ENCODE results near the gene PPP2CA. TPM values are rescaled to one million over a fixed set of nuclear protein-coding genes. Genes with fewer than 3 reads are reported as not detected.
A peak's percentile ranks its signal among the peaks of the same experiment; 100 is the strongest.

Gene PPP2CA
- total and polyA plus RNA-seq, 11 donors: 59.7 to 219 (median 171) TPM

GRCh38 chr5:134151723-134152122 lies 74.2 kb downstream of the PPP2CA start:
- Histone ChIP-seq H3K27ac (no peak overlapping the region), H3K4me1 (peaks cover 0 to 37% (median 26%) of the 10 kb centered on the region in 12 donors), H3K27me3 (no peaks in the 10 kb centered on the region), H3K4me3 (no peak overlapping the region), H3K9me3 (no peaks in the 10 kb centered on the region), H3K36me3 (peaks cover 0 to 100% (median 97%) of the 10 kb centered on the region in 9 donors)
- DNase-seq: no peak
- ATAC-seq: no peak
- no peak for TF ChIP-seq POLR2A (IDR thresholded peaks at IDR 0.05)
- TF ChIP-seq, protein P1, sequence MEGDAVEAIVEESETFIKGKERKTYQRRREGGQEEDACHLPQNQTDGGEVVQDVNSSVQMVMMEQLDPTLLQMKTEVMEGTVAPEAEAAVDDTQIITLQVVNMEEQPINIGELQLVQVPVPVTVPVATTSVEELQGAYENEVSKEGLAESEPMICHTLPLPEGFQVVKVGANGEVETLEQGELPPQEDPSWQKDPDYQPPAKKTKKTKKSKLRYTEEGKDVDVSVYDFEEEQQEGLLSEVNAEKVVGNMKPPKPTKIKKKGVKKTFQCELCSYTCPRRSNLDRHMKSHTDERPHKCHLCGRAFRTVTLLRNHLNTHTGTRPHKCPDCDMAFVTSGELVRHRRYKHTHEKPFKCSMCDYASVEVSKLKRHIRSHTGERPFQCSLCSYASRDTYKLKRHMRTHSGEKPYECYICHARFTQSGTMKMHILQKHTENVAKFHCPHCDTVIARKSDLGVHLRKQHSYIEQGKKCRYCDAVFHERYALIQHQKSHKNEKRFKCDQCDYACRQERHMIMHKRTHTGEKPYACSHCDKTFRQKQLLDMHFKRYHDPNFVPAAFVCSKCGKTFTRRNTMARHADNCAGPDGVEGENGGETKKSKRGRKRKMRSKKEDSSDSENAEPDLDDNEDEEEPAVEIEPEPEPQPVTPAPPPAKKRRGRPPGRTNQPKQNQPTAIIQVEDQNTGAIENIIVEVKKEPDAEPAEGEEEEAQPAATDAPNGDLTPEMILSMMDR (IDR thresholded peaks at IDR 0.05): no peak
- intact Hi-C loops (cut with DNase I): no loop called here
- WGBS, 4 donors: 91 to 97% (median 92%) methylated on average over 3 of the region's 3 CpGs

DNA sequence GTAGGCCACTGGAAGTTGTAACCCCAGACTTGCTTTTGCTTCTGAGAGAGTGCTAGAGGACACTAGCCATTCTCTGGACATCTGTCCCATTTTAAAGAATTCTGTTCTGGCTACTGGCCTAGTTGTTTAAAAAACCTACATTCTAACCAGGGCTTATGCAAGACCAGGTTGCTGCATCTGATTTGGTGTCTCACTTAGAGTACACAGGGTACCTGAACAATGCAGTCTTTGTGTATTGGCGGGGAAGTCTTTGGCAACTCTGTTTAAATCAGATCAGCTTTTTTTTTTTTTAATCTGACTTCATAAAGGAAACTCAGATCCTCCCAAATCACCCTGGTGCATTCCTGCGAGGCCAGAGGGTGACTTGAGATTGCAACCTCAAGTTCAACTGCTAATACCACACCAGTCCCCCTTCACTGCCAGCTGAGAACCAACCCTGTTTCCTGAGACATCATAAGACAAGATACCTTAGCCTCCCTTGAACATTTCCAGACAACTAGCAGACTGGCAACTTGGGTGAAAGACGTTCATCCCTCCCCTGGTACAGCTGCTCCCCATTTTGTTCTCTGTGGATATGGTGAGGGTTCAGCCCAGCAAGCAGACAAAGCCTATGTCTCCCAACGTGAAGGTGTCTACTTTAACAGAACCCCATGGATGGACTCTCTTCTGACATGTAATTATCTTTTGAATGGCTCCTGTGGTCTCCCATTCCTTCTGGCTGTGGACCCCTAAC lies 76.1 kb downstream of the PPP2CA start:
- H3K27me3 ChIP-seq: no peaks in the 10 kb centered on the region
- no peak for TF ChIP-seq POLR2A (IDR thresholded peaks at IDR 0.05)
- TF ChIP-seq, protein P1 (IDR thresholded peaks at IDR 0.05): no peak
- peak overlapping the region in 4 of 12 donors; percentile 20 to 44 (median 32) for H3K27ac ChIP-seq
- ATAC-seq (no peak), DNase-seq (no peak)
- no peak overlapping the region for H3K4me3 ChIP-seq
- H3K36me3 ChIP-seq: peaks cover 0 to 100% (median 94%) of the 10 kb centered on the region in 9 donors
- intact Hi-C loops (cut with DNase I): loop anchor here in 2 of 10 donors (5.0 kb wide), 2 partner anchors 47 to 107 kb away; no protein-coding TSS in a partner anchor
- WGBS, 4 donors: 68 to 77% (median 71%) methylated on average over 3 to 4 of the region's 4 CpGs
- peaks cover 0 to 47% (median 28%) of the 10 kb centered on the region in 12 donors for H3K4me1 ChIP-seq
- H3K9me3 ChIP-seq: no peaks in the 10 kb centered on the region

DNA sequence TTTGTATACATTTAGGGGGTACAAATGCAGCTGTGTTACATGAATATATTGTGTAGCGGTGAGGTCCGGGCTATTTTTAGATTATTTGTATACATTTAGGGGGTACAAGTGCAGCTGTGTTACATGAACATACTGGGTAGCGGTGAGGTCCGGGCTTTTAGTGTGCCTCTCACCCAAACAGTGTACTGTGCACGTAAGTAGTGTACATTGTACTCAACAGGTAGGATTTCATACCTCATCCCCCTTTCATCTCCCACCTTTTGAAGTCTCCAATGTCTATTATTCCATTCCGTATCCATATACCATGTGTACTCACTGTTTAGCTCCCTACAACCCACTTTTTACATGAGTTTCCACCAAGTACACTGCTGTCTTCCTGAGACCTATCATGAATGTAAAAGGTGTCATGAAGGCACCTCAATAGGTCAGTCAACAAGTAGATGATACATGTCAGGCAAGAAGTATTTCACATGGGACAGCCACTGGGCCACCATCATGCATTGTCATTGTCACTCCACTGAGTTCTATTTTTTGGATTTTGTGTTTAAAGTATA lies 76.8 kb downstream of the PPP2CA start:
- DNase-seq (no peak), ATAC-seq (no peak)
- H3K4me3 ChIP-seq: no peak overlapping the region
- peaks cover 0 to 100% (median 91%) of the 10 kb centered on the region in 9 donors for H3K36me3 ChIP-seq
- H3K4me1 ChIP-seq: peaks cover 0 to 47% (median 28%) of the 10 kb centered on the region in 12 donors
- no peak overlapping the region for H3K27ac ChIP-seq
- TF ChIP-seq POLR2A (IDR thresholded peaks at IDR 0.05): no peak
- TF ChIP-seq, protein P1 (IDR thresholded peaks at IDR 0.05): no peak
- H3K27me3 ChIP-seq: no peaks in the 10 kb centered on the region
- WGBS, 4 donors: 90 to 95% (median 93%) methylated on average over 6 of the region's 6 CpGs
- intact Hi-C loops (cut with DNase I): loop anchor here in 2 of 10 donors (5.0 kb wide), 2 partner anchors 47 to 107 kb away; no protein-coding TSS in a partner anchor
- H3K9me3 ChIP-seq: no peaks in the 10 kb centered on the region

GRCh38 chr5:134148316-134148715 lies 77.6 kb downstream of the PPP2CA start:
- DNase-seq (no peak), ATAC-seq (no peak)
- Histone ChIP-seq H3K9me3 (no peaks in the 10 kb centered on the region), H3K27ac (no peak overlapping the region), H3K27me3 (no peaks in the 10 kb centered on the region), H3K36me3 (peaks cover 0 to 98% (median 89%) of the 10 kb centered on the region in 9 donors), H3K4me3 (no peak overlapping the region), H3K4me1 (peaks cover 0 to 47% (median 27%) of the 10 kb centered on the region in 12 donors)
- TF ChIP-seq POLR2A (IDR thresholded peaks at IDR 0.05): no peak
- TF ChIP-seq, protein P1 (IDR thresholded peaks at IDR 0.05): no peak
- intact Hi-C loops (cut with DNase I): loop anchor here in 2 of 10 donors (5.0 kb wide), 2 partner anchors 46 to 106 kb away; no protein-coding TSS in a partner anchor
- 49 to 61% (median 54%) methylated on average over 2 of the region's 2 CpGs for WGBS, 4 donors

Measured in heart left ventricle (tissue), 16 donors.